ENCODE measurements around the gene DLG2.

DNA sequence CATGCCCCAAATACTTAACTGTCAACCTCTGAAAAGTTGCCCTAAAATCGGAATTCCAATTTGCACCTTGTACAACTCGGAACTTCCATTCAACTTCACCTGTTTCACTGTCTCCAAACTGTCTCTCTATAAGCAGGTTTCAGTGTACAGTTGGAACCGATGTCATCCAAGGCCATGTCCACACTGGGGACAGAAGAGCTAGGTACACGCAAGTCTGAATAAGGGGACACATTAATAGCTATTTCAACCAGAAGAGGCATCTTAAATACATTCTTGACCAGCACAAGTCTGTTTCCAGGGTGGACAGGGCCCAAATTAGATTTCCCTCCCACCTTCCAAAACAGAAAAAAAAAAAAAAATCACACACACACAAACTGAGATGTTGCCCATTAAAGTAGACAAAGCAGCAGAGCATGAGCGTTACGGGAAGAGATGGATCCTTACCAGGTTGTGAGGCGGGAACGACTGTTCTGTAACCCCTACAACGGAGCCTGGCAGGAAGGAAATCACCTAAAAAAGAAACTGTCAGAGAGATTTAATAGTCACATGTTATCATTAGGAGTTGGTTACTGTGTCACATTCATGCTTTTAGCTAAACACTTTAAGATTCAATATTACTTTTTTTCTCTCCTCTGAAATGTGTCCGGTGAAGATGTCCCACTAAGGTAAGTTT lies 36.1 kb upstream of the DLG2 start:
- TF ChIP-seq CTCF (IDR thresholded peaks at IDR 0.05) (no peak), ZFX (IDR thresholded peaks at IDR 0.05; ENCODE audit: borderline replicate concordance) (no peak)

All from 22Rv1 (cell line).